Activated CD8-positive, alpha-beta memory T cell treated with anti-CD3 and anti-CD28 coated beads, Interleukin-2, amount 50 U/mL, for 1 hour (primary cell): ENCODE data around the gene ADAMTS3.
"Not testable (repeated sequence)": the region's sequence is repeated elsewhere in the genome, so short reads cannot be mapped to it uniquely, and the experiment has no call there.

Experiments used
- DNase-seq: peaks from one replicate; pipeline ENCODE4 v3.0.0-alpha.2; 2020; ENCODE audit errors: extremely low read depth

Gene ADAMTS3

GRCh38 chr4:72473434-72473900 lies 95.6 kb downstream of the ADAMTS3 start:
- DNase-seq: no peak

GRCh38 chr4:72471816-72472215 lies 97.2 kb downstream of the ADAMTS3 start:
- no peak for DNase-seq

- DNase-seq: no peak
Measured at GRCh38 chr4:72468904-72469502, 100.0 kb downstream of the ADAMTS3 start.

- DNase-seq: no peak
Measured at GRCh38 chr4:72467633-72468032, 101.4 kb downstream of the ADAMTS3 start.

- no peak for DNase-seq
Measured at GRCh38 chr4:72463724-72464123, 105.3 kb downstream of the ADAMTS3 start.

GRCh38 chr4:72457158-72457557 lies 111.9 kb downstream of the ADAMTS3 start:
- DNase-seq: no peak

GRCh38 chr4:72451349-72451748 lies 117.7 kb downstream of the ADAMTS3 start:
- no peak for DNase-seq

GRCh38 chr4:72449705-72450104 lies 119.3 kb downstream of the ADAMTS3 start:
- no peak for DNase-seq

GRCh38 chr4:72448231-72448630 lies 120.8 kb downstream of the ADAMTS3 start:
- no peak for DNase-seq

GRCh38 chr4:72446353-72447055 lies 122.5 kb downstream of the ADAMTS3 start:
- DNase-seq: no peak

- no peak for DNase-seq
Measured at GRCh38 chr4:72444092-72444491, 124.9 kb downstream of the ADAMTS3 start.

- no peak for DNase-seq
Measured at GRCh38 chr4:72442715-72443114, 126.3 kb downstream of the ADAMTS3 start.

GRCh38 chr4:72442147-72442546 lies 126.9 kb downstream of the ADAMTS3 start:
- no peak for DNase-seq

GRCh38 chr4:72440386-72440785 lies 128.6 kb downstream of the ADAMTS3 start:
- DNase-seq: no peak

GRCh38 chr4:72432975-72433374 lies 136.0 kb downstream of the ADAMTS3 start:
- DNase-seq: no peak

GRCh38 chr4:72432282-72432681 lies 136.7 kb downstream of the ADAMTS3 start:
- no peak for DNase-seq

- DNase-seq: no peak
Measured at GRCh38 chr4:72430988-72431387, 138.0 kb downstream of the ADAMTS3 start.

- no peak for DNase-seq
Measured at GRCh38 chr4:72430050-72430449, 139.0 kb downstream of the ADAMTS3 start.

- no peak for DNase-seq
Measured at GRCh38 chr4:72429397-72429889, 139.6 kb downstream of the ADAMTS3 start.

GRCh38 chr4:72427057-72427456 lies 142.0 kb downstream of the ADAMTS3 start:
- DNase-seq: no peak

GRCh38 chr4:72425908-72426307 lies 143.1 kb downstream of the ADAMTS3 start:
- DNase-seq: not testable (repeated sequence)

- DNase-seq: no peak
Measured at GRCh38 chr4:72424006-72424405, 145.0 kb downstream of the ADAMTS3 start.

GRCh38 chr4:72422416-72422815 lies 146.6 kb downstream of the ADAMTS3 start:
- DNase-seq: no peak
